Dedifferentiated amniotic fluid mesenchymal stem cell (primary cell): Measurements from ENCODE around the gene HOXC5.

Source experiments
- DNase-seq: peaks from one replicate; pipeline ENCODE4 v3.0.0-alpha.2; 2016; ENCODE audit errors: extremely low spot score

Gene HOXC5

DNA sequence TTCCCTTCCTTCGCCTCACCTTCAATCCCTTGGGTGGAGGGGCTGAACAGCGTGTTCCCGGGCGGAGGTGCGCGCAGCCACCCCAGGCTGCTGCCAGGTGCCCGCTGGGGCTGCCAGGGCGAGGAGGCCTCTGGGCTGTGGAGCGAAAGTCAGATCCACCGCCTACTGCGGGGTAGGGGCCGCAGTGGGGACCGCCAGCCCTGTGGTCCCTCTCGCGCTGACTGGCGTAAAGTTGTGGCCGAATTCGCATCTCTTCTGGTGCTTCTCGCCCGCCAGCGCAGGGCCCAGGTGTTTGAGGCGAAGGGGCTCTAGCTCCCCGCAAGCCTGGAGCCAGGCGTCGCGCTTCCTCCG lies 13.9 kb downstream of the HOXC5 start:
- no peak for DNase-seq

DNA sequence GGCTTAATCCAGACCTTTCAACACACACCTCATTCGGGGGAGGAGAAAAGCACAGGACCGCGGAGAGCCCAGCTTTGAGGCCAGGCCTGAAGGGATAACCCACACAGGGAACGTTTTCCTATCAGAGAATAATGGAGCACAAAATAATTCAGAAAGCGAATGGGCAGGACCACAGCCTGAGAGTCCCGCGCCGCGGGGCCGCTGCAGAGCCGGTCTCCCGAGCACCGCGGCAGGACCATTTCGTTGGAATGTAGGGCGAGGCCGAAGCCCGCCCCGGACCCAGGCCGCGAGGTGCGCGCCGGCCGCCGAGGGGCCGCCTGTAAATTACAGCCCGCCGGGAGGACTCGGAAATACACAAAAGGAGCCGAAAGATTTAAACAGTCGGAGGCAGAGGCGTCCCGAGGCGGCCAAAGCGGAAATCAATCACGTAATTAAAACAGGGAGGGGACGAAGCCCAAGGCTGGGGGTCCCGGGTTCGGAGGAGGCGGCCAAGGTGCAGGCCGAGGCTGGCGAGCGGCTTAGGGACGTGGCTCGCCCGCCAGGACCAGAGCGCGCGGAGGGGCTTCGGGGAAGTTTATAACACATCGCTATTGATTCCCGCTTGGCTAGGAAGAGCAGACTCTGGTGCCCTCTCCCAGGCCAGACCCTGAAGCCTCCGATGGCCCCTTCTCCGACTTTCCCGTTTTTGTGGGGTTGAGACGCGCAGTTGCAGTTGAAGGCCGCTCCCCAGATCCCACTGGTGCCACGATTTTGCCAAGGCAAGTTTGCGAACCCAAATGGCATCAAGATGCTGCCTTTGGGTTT lies 14.5 kb downstream of the HOXC5 start:
- no peak for DNase-seq

DNA sequence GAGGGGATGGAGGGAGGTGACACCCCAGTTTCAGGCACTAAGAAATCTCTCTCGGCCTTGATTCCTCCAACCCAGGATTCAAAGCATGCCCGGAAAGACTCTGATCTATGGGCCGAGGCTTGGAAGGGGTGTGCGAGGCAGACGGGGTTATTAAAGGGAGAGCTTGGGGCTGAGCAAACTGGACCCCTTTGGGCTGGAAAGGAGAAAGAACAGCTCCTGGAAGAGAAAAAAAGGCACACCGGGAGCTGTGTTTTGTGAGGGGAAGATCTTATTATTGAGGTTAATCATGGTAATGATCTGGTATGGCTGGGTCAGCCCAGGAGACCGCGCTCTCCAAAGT lies 15.1 kb downstream of the HOXC5 start:
- DNase-seq = no peak

DNA sequence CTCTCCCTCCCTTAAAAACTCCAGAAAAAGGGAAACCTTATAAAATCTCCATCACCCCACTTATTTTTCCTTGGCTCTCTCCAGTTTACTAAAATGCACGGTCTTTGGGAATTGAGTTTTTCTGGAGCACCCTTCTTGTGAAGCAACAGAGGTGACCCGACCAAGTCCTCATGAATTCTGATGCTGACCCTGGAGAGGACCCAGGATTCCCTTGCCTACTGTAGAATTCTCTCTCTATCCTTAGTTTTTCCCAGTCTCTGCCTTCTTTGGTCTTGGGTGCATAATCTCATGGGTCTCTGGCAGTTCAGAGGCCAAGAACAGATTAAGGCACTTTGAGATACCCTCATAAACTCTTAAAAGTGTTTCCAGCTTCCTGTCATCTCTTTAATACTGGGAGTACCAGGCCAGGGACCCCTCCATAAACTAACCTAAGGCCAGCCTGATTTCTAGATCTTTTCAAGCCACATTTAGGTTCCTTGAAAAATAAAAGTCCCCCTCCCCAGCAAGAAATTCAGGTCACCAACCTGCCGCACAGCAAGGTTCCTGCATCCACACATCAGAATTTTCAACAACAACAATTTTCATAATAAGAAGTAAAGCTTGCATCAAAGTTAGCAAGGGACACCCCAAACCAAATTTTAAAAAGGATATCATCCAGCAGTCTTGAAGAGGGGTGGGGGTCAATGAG lies 15.7 kb downstream of the HOXC5 start:
- DNase-seq = no peak

DNA sequence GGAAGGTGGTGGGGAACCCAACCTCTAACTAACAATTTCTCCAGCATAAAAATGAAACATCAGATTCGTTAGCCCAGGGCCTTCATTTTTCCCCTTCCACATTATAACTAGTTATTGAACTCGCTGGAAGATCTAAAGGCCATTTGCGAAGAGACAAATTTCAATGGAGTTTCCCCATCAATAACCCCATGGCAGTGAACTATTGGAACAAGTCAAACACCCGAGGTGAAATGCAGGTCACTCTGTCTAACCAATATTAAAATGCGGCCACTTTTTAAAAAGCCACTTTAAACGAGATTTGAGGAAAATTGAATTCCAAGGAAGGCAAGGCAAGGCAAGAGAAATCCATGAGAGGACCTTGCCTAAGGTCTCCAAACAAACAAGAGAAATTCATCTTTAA lies 16.3 kb downstream of the HOXC5 start:
- no peak for DNase-seq

DNA sequence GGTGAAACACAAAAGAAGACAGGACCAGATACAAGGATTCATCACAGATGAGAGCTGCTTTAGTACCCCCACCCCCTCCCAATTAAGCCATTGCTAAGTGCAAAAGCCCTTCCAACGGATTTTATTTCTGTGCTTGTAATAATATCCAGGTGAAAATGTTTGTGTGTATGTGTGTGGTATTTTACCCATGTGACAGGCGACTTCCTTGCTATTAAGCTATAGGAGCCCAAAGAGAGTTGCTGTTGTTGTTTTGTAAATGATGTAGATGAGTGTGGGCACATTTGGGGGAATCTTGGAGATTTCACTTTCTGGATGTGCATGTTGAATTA lies 17.6 kb downstream of the HOXC5 start:
- DNase-seq = no peak

DNA sequence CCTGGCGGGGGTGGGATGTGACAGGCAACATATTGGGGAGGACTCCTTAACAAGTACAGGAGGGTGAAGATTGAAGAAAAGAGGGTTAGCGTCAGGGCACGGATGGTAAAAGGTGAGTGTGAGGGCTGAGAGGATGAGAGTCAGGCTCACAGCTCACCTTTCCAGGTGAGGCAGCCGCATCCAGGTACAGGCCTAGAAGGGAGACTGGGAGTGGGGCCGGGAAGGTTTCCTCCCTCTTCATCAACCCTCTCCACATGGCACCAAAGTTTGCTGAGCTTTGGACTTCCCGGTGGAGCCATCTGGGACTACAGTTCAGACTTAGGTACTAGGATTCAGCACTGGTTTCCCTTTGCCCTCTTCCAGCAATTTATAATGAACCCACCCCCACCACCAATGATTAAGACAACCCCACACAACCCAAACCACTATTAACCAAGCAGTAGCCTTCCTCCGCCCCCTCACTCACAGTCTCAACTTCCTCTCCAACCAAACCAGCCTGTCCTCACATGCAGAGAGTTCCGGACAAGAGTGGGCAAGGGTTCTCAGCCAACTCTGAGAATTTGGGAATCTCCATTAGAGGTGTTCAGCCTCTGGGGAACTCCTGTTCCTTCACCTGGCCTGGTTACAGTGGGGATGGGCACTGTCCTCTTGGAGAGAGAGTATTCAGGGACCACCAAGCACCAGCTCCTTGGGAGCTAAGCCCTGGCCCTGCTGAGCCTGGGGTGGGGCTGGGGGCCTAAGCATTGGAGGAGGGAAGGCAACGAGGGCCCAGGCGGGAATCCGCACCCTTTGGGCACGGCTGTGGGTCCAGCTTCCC lies 18.4 kb downstream of the HOXC5 start:
- DNase-seq = no peak

DNA sequence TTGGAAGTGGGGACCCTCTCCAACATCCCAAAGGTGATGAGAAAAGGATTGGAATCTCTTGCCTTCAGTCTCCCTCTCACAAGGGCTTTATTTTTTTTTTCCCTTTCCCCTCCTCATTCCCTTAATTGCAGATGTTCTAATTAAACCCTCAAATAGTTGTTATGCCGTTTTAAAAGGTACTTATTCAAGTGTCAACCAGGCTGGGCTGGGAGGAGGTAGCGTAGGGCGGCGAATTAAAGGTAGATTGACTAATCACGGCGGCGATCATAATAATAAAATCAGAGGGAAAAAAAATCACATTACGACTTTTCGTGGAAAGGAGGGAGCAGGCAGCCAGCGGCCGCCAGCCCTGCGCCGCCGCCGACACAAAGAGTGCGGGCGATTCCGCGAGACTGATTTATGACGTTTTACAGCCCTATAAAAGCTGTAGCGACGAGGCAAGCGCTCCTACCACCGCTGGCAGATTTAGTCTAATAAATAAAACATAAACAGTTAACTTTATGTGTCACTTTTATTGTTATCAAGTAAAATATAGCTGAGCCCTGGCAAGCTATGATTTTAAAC lies 19.1 kb downstream of the HOXC5 start:
- no peak for DNase-seq

DNA sequence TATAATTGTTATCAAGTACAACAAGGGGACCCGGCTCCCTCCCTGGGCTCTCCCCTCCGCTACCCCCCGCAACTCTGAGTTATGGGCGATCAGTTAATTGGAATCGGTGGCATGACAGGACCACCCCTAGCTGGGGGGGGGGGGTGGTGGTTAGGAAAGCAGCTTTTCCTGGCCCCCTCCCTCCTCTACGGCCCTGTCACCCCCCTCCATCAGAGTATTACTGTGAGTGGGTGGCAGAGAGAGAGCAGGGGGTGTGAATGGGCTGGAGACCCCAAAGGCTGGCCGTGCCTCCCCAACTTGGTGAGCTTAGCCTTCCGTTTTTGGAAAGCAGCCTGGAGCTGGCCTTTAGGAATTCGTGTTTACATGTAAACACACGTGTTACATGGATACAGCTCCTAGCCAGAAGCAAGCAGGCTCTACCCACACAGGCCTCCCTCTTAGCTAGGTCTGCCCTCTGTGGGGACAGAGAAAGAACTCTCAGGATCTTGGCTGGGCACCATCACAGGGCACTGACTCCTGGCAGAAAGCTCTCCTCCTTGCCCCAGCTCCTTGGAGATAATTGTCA lies 19.7 kb downstream of the HOXC5 start:
- no peak for DNase-seq

DNA sequence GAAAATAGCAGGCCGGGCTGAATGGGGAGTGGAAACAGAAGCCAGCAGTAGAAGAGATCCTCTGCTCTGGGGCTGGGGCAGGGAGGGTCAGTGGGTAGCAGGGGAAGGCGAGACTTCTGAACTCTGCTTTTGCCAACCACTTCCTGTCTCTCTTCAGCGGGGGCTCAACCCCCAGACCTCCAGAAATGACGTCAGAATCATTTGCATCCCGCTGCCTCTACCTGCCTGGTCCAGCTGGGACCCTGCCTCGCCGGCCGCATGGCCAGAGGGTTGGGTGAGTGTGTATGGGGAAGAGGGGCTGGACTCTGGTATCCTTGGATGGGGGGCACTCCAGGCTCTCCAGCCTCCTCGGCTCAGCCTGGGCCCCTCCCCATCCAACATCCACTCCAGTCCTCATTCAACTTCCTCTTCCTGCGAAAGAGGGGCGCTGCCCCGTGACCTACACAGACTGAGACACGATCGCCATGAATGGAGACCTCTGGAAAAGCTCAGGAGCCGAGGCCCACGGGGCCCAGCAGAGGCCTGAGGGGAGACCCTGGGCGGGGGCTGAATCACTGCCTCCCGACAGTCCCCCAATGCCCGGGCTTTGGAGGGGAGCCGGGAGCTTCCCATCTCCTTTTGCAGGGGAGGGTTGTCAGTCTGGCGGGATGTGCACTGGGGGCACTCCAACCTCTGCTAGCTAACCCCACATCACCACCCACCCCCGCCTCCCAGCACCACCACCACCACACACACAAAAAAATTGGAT lies 20.3 kb downstream of the HOXC5 start:
- no peak for DNase-seq

DNA sequence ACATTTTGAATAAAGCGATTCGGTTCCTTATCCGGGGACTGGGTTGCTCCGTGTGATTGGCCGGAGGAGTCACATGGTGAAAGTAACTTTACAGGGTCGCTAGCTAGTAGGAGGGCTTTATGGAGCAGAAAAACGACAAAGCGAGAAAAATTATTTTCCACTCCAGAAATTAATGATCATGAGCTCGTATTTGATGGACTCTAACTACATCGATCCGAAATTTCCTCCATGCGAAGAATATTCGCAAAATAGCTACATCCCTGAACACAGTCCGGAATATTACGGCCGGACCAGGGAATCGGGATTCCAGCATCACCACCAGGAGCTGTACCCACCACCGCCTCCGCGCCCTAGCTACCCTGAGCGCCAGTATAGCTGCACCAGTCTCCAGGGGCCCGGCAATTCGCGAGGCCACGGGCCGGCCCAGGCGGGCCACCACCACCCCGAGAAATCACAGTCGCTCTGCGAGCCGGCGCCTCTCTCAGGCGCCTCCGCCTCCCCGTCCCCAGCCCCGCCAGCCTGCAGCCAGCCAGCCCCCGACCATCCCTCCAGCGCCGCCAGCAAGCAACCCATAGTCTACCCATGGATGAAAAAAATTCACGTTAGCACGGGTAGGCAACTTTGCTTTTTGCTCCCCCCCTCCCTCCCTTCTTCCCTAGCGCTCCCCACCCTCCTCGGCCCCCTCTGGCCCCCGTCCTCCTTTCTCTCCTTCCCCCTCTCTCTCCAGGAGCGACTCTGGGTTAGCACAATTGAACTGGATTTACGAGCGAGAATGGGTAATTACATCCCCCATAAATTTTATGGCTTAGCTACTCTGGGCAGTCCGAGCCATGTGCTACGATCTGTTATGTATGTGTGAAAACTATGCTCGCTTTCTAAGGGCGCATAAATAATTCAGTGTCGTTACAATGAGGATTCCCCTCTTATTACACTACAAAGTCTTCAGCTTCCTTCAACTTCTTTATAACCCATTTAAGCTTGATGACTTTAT lies 21.2 kb downstream of the HOXC5 start, which contains the start of gene HOXC4:
HOXC4 (plus strand) TSS at position 85 of the 991 bp plus-strand sequence; CDS start at position 173, 88 bp downstream.
- DNase-seq = no peak

DNA sequence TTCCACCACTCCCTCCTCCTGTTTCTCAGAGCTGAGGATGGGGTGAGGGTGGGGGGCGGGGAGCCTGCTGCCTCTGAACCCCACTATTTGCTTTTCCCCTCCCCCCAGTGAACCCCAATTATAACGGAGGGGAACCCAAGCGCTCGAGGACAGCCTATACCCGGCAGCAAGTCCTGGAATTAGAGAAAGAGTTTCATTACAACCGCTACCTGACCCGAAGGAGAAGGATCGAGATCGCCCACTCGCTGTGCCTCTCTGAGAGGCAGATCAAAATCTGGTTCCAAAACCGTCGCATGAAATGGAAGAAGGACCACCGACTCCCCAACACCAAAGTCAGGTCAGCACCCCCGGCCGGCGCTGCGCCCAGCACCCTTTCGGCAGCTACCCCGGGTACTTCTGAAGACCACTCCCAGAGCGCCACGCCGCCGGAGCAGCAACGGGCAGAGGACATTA lies 21.9 kb downstream of the HOXC5 start:
- DNase-seq = no peak

DNA sequence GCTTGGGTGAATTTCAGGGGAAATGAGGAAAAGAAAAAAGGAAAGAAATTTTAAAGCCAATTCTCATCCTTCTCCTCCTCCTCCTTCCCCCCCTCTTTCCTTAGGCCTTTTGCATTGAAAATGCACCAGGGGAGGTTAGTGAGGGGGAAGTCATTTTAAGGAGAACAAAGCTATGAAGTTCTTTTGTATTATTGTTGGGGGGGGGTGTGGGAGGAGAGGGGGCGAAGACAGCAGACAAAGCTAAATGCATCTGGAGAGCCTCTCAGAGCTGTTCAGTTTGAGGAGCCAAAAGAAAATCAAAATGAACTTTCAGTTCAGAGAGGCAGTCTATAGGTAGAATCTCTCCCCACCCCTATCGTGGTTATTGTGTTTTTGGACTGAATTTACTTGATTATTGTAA lies 22.7 kb downstream of the HOXC5 start:
- no peak for DNase-seq

DNA sequence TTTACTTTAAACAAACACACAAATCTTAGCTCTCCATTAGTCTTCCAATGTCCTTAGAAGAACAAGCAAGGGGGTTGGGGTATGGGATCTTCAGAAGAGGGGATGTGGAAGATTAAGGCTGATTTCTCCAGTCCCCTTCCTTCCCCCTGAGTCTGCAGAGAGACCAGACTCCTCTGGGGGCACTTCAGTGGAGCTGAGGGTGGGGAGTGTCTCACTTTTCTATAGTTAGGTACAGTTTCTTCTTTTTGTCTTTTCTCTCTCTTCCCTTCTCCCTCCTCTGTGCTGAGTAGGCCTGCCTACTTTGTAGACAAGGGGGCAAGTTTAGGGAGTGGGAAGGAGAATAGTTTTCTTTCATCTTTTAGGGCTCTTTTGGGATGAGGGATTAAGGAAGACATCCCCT lies 23.3 kb downstream of the HOXC5 start:
- DNase-seq = no peak

DNA sequence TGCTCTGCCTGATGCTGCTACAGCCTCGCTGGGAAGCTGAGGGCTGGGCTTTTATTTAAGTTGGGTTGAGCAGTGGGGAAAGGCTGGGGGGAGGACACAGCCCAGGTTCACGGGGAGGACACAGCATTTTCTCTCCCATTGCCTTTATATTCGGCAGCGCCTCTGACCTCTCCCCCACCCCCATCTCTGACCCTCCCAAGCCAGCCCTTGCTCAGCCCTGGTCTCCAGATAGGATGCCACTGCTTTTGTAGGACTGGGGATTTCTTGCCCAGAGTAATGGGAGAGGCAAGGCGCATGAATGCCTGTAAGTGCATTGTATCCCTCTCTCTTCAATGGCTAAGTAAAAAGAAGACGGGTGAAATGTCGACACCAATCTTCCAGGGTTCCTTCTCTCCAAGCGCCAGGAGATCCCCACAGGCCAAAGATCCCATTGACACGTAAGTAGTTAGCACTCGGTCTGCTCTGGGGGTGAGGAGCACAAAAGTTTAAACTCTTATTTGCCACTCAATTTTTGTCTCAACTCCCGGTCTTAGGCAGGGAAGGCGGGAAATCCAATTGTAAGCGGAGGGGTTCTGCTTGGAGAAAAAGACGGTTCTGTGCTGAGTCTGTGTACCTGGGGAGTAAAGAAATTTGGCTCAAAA lies 25.4 kb downstream of the HOXC5 start:
- no peak for DNase-seq

DNA sequence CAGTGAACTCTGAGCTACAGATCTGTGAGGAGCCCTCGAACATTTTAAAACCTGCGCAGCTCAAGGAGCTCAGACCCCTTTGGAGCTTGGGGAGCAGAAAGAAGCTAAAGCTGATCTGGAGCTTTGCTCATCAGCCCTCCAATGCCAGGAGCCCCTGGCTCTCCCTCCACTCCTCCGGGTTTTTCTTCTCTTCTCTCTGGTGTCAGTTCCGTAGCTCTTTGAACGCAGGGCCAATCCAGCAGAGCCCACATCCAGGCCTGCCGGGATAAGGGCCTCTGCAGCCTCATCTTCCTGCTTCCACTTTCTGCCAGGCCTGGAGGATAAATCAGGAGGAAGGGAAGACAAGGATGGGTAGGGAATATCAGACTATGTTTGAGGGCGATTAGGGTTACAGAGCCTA lies 26.8 kb downstream of the HOXC5 start:
- no peak for DNase-seq

DNA sequence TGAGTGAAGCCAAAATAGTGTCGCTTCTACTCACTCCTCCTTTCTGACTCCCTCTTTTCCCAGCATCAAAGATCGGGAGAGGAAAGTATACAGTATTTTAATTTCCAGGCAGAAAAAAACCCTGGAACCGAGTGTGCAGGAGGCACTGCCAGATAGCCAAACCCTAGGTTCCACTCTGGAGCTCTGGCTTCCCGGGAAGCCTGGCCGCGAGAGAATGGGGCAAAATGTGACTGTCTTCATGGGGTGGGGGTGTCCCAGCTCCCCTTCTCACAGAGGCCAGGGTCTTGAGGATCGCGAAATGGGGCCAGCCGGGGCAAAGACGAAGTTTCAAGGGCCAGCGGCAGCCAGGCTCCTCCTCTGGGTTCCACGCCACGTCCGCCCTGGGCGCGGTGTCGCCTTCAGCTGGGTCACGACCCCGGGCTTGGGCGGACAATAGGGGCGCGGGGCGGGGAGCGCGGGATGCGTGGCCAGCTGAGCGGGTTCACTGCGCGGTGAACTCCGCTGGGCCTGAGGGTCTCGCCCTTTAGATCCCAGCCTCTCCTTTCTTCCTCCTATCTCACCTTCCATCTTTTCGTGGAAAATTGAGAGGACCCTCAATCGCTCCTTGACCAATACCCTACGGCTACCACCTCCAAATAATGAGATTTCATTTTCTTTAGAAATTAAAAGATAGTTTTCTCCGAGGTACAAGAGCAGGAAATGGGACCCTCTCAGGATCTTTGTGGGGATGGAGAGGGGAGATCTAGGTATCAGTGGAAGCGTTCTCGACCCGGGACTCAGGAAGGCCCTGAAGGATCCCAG lies 27.5 kb downstream of the HOXC5 start:
- DNase-seq = no peak

DNA sequence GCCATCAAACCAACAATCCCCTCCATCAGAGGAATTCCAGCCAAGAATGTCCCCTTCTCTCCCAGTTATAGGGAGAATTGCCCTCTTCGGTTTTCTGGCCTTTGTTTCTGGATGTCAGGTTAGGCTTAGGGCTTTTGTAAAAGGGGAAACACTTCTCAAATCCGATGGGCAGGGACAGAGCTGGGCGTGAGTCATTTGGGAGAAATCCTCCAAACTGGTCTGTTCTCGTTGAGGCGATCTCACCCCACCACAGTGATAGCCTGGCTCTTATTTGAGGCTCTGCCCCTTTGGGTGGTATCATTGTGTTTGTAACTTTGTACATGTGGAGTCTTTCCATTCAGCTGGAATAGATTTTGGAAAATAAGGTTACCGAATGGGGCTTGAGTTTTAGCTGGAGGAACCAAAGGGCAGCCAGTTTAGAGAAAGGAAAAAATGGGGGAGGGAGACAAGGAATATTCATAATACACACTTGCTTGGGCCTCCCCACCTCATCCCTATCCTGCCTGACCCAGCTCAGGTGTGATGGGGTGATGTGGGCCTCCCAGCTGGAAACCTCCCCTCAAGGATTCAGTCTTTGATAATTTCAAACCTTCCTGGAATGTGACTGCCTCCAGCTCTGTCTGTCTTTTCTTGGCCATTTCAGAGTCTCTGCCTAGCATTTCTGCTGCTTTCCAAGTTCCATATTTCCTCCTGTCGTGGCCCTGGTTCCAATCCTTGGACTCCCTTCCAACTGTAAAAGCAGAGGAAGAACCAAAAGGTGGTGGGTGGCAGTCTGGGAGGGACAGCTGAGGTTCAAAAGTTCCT lies 28.3 kb downstream of the HOXC5 start:
- DNase-seq = no peak
